ENCODE data around the gene MCC.

Gene MCC

GRCh38 chr5:113390224-113390623, 98.0 kb downstream of the MCC start:
- peaks cover 0 to 3% of the 10 kb centered on the region in 2 donors for H3K27me3 ChIP-seq (ENCODE audit: control insufficient read depth in 1 of 2, insufficient read depth in 2 of 2, low read length in 2 of 2)

GRCh38 chr5:113389116-113389515, 99.1 kb downstream of the MCC start:
- Histone ChIP-seq H3K27me3 (ENCODE audit: control insufficient read depth in 1 of 2, insufficient read depth in 2 of 2, low read length in 2 of 2) (peaks cover 0 to 3% of the 10 kb centered on the region in 2 donors), H3K9ac (ENCODE audit: low read depth in 1 of 2, low read length in 2 of 2) (no peak overlapping the region), H3K27ac (ENCODE audit: low read depth, low read length) (no peak overlapping the region), H3K36me3 (ENCODE audit: control insufficient read depth in 1 of 2, insufficient read depth in 2 of 2, low read length in 2 of 2) (no peaks in the 10 kb centered on the region), H3K9me3 (ENCODE audit: control insufficient read depth in 1 of 2, low read length in 2 of 2) (no peaks in the 10 kb centered on the region), H3K4me1 (ENCODE audit: control insufficient read depth in 1 of 2, insufficient read depth in 2 of 2, low read length in 2 of 2) (no peaks in the 10 kb centered on the region), H3K4me3 (ENCODE audit: low read depth in 1 of 2, low read length in 2 of 2) (no peak overlapping the region)

More at GRCh38 chr5:113390224-113390623, 98.0 kb downstream of the MCC start:
- no peaks in the 10 kb centered on the region for H3K9me3 ChIP-seq (ENCODE audit: control insufficient read depth in 1 of 2, low read length in 2 of 2)
- H3K9ac ChIP-seq (ENCODE audit: low read depth in 1 of 2, low read length in 2 of 2) = no peak overlapping the region
- H3K27ac ChIP-seq (ENCODE audit: low read depth, low read length) = no peak overlapping the region
- no peaks in the 10 kb centered on the region for H3K4me1 ChIP-seq (ENCODE audit: control insufficient read depth in 1 of 2, insufficient read depth in 2 of 2, low read length in 2 of 2)
- no peaks in the 10 kb centered on the region for H3K36me3 ChIP-seq (ENCODE audit: control insufficient read depth in 1 of 2, insufficient read depth in 2 of 2, low read length in 2 of 2)
- no peak overlapping the region for H3K4me3 ChIP-seq (ENCODE audit: low read depth in 1 of 2, low read length in 2 of 2)

- Histone ChIP-seq H3K4me3 (ENCODE audit: low read depth in 1 of 2, low read length in 2 of 2) (no peak overlapping the region), H3K27ac (ENCODE audit: low read depth, low read length) (no peak overlapping the region), H3K9me3 (ENCODE audit: control insufficient read depth in 1 of 2, low read length in 2 of 2) (no peaks in the 10 kb centered on the region)
Measured at GRCh38 chr5:113387844-113388243, 100.4 kb downstream of the MCC start.

GRCh38 chr5:113384782-113385285, 103.4 kb downstream of the MCC start:
- Histone ChIP-seq H3K9me3 (ENCODE audit: control insufficient read depth in 1 of 2, low read length in 2 of 2) (no peaks in the 10 kb centered on the region), H3K4me3 (ENCODE audit: low read depth in 1 of 2, low read length in 2 of 2) (no peak overlapping the region), H3K36me3 (ENCODE audit: control insufficient read depth in 1 of 2, insufficient read depth in 2 of 2, low read length in 2 of 2) (no peaks in the 10 kb centered on the region), H3K27ac (ENCODE audit: low read depth, low read length) (no peak overlapping the region), H3K4me1 (ENCODE audit: control insufficient read depth in 1 of 2, insufficient read depth in 2 of 2, low read length in 2 of 2) (no peaks in the 10 kb centered on the region), H3K27me3 (ENCODE audit: control insufficient read depth in 1 of 2, insufficient read depth in 2 of 2, low read length in 2 of 2) (no peaks in the 10 kb centered on the region), H3K9ac (ENCODE audit: low read depth in 1 of 2, low read length in 2 of 2) (no peak overlapping the region)

More at GRCh38 chr5:113387844-113388243, 100.4 kb downstream of the MCC start:
- no peaks in the 10 kb centered on the region for H3K27me3 ChIP-seq (ENCODE audit: control insufficient read depth in 1 of 2, insufficient read depth in 2 of 2, low read length in 2 of 2)
- H3K9ac ChIP-seq (ENCODE audit: low read depth in 1 of 2, low read length in 2 of 2) = no peak overlapping the region
- no peaks in the 10 kb centered on the region for H3K36me3 ChIP-seq (ENCODE audit: control insufficient read depth in 1 of 2, insufficient read depth in 2 of 2, low read length in 2 of 2)
- H3K4me1 ChIP-seq (ENCODE audit: control insufficient read depth in 1 of 2, insufficient read depth in 2 of 2, low read length in 2 of 2) = no peaks in the 10 kb centered on the region

- Histone ChIP-seq H3K9ac (ENCODE audit: low read depth in 1 of 2, low read length in 2 of 2) (no peak overlapping the region), H3K27ac (ENCODE audit: low read depth, low read length) (no peak overlapping the region), H3K4me3 (ENCODE audit: low read depth in 1 of 2, low read length in 2 of 2) (no peak overlapping the region), H3K27me3 (ENCODE audit: control insufficient read depth in 1 of 2, insufficient read depth in 2 of 2, low read length in 2 of 2) (no peaks in the 10 kb centered on the region), H3K4me1 (ENCODE audit: control insufficient read depth in 1 of 2, insufficient read depth in 2 of 2, low read length in 2 of 2) (no peaks in the 10 kb centered on the region), H3K36me3 (ENCODE audit: control insufficient read depth in 1 of 2, insufficient read depth in 2 of 2, low read length in 2 of 2) (no peaks in the 10 kb centered on the region), H3K9me3 (ENCODE audit: control insufficient read depth in 1 of 2, low read length in 2 of 2) (no peaks in the 10 kb centered on the region)
Measured at GRCh38 chr5:113382731-113383130, 105.5 kb downstream of the MCC start.

- Histone ChIP-seq H3K9me3 (ENCODE audit: control insufficient read depth in 1 of 2, low read length in 2 of 2) (no peaks in the 10 kb centered on the region), H3K4me1 (ENCODE audit: control insufficient read depth in 1 of 2, insufficient read depth in 2 of 2, low read length in 2 of 2) (no peaks in the 10 kb centered on the region), H3K4me3 (ENCODE audit: low read depth in 1 of 2, low read length in 2 of 2) (no peak overlapping the region), H3K9ac (ENCODE audit: low read depth in 1 of 2, low read length in 2 of 2) (no peak overlapping the region), H3K36me3 (ENCODE audit: control insufficient read depth in 1 of 2, insufficient read depth in 2 of 2, low read length in 2 of 2) (no peaks in the 10 kb centered on the region), H3K27ac (ENCODE audit: low read depth, low read length) (no peak overlapping the region), H3K27me3 (ENCODE audit: control insufficient read depth in 1 of 2, insufficient read depth in 2 of 2, low read length in 2 of 2) (no peaks in the 10 kb centered on the region)
Measured at GRCh38 chr5:113381791-113382190, 106.5 kb downstream of the MCC start.

- no peaks in the 10 kb centered on the region for H3K9me3 ChIP-seq (ENCODE audit: control insufficient read depth in 1 of 2, low read length in 2 of 2)
- H3K4me1 ChIP-seq (ENCODE audit: control insufficient read depth in 1 of 2, insufficient read depth in 2 of 2, low read length in 2 of 2) = no peaks in the 10 kb centered on the region
- no peak overlapping the region for H3K4me3 ChIP-seq (ENCODE audit: low read depth in 1 of 2, low read length in 2 of 2)
- H3K36me3 ChIP-seq (ENCODE audit: control insufficient read depth in 1 of 2, insufficient read depth in 2 of 2, low read length in 2 of 2) = no peaks in the 10 kb centered on the region
- no peaks in the 10 kb centered on the region for H3K27me3 ChIP-seq (ENCODE audit: control insufficient read depth in 1 of 2, insufficient read depth in 2 of 2, low read length in 2 of 2)
- no peak overlapping the region for H3K9ac ChIP-seq (ENCODE audit: low read depth in 1 of 2, low read length in 2 of 2)
- H3K27ac ChIP-seq (ENCODE audit: low read depth, low read length) = no peak overlapping the region
Measured at GRCh38 chr5:113380807-113381326, 107.4 kb downstream of the MCC start.

- H3K4me1 ChIP-seq (ENCODE audit: control insufficient read depth in 1 of 2, insufficient read depth in 2 of 2, low read length in 2 of 2) = no peaks in the 10 kb centered on the region
- H3K4me3 ChIP-seq (ENCODE audit: low read depth in 1 of 2, low read length in 2 of 2) = no peak overlapping the region
- H3K27ac ChIP-seq (ENCODE audit: low read depth, low read length) = no peak overlapping the region
- no peaks in the 10 kb centered on the region for H3K9me3 ChIP-seq (ENCODE audit: control insufficient read depth in 1 of 2, low read length in 2 of 2)
- H3K27me3 ChIP-seq (ENCODE audit: control insufficient read depth in 1 of 2, insufficient read depth in 2 of 2, low read length in 2 of 2) = no peaks in the 10 kb centered on the region
- H3K36me3 ChIP-seq (ENCODE audit: control insufficient read depth in 1 of 2, insufficient read depth in 2 of 2, low read length in 2 of 2) = no peaks in the 10 kb centered on the region
- no peak overlapping the region for H3K9ac ChIP-seq (ENCODE audit: low read depth in 1 of 2, low read length in 2 of 2)
Measured at GRCh38 chr5:113379936-113380806, 108.1 kb downstream of the MCC start.

- Histone ChIP-seq H3K4me3 (ENCODE audit: low read depth in 1 of 2, low read length in 2 of 2) (no peak overlapping the region), H3K9me3 (ENCODE audit: control insufficient read depth in 1 of 2, low read length in 2 of 2) (no peaks in the 10 kb centered on the region), H3K4me1 (ENCODE audit: control insufficient read depth in 1 of 2, insufficient read depth in 2 of 2, low read length in 2 of 2) (no peaks in the 10 kb centered on the region), H3K27ac (ENCODE audit: low read depth, low read length) (no peak overlapping the region), H3K9ac (ENCODE audit: low read depth in 1 of 2, low read length in 2 of 2) (no peak overlapping the region), H3K36me3 (ENCODE audit: control insufficient read depth in 1 of 2, insufficient read depth in 2 of 2, low read length in 2 of 2) (no peaks in the 10 kb centered on the region), H3K27me3 (ENCODE audit: control insufficient read depth in 1 of 2, insufficient read depth in 2 of 2, low read length in 2 of 2) (no peaks in the 10 kb centered on the region)
Measured at GRCh38 chr5:113378959-113379541, 109.2 kb downstream of the MCC start.

- Histone ChIP-seq H3K9me3 (ENCODE audit: control insufficient read depth in 1 of 2, low read length in 2 of 2) (no peaks in the 10 kb centered on the region), H3K9ac (ENCODE audit: low read depth in 1 of 2, low read length in 2 of 2) (no peak overlapping the region), H3K4me3 (ENCODE audit: low read depth in 1 of 2, low read length in 2 of 2) (no peak overlapping the region), H3K27ac (ENCODE audit: low read depth, low read length) (no peak overlapping the region), H3K4me1 (ENCODE audit: control insufficient read depth in 1 of 2, insufficient read depth in 2 of 2, low read length in 2 of 2) (no peaks in the 10 kb centered on the region), H3K27me3 (ENCODE audit: control insufficient read depth in 1 of 2, insufficient read depth in 2 of 2, low read length in 2 of 2) (no peaks in the 10 kb centered on the region), H3K36me3 (ENCODE audit: control insufficient read depth in 1 of 2, insufficient read depth in 2 of 2, low read length in 2 of 2) (no peaks in the 10 kb centered on the region)
Measured at GRCh38 chr5:113378514-113378913, 109.7 kb downstream of the MCC start.

Data from duodenal mucosa (tissue), 2 donors.